Neural cell (in vitro differentiated cells): Measurements from ENCODE around the gene GPR101. TPM values are rescaled to one million over a fixed set of nuclear protein-coding genes. Genes with fewer than 3 reads are reported as not detected.
"Not testable (repeated sequence)": the region's sequence is repeated elsewhere in the genome, so short reads cannot be mapped to it uniquely, and the experiment has no call there.

Experiments
- H2AFZ ChIP-seq: fragments of 200-600, 300-800 bp; sonication (generic), shearing (Covaris generic); 2 replicates; pipeline ENCODE4 v1.6.0; 2014; ENCODE audit warnings: low read depth, mild to moderate bottlenecking, antibody characterized with exemption, low read length, moderate library complexity
- H3F3A ChIP-seq: fragments of 200-600 bp; shearing (Covaris generic); 2 replicates; pipeline ENCODE4 v1.6.1; 2016; ENCODE audit warnings: mild to moderate bottlenecking, moderate library complexity, mixed read lengths, antibody characterized with exemption, low read length; ENCODE audit not compliant: insufficient read depth, poor library complexity, severe bottlenecking
- H3K27ac ChIP-seq: fragments of 200-600, 300-800 bp; sonication (generic), shearing (Covaris generic); 2 replicates; pipeline ENCODE4 v1.5.1; 2014; ENCODE audit warnings: mild to moderate bottlenecking, low read length, moderate library complexity
- H3K27me3 ChIP-seq: fragments of 300-800, 200-600 bp; sonication (generic), shearing (Covaris generic); 2 replicates; pipeline ENCODE4 v1.6.0; 2014; ENCODE audit warnings: mild to moderate bottlenecking, low read depth, low read length, moderate library complexity; ENCODE audit not compliant: insufficient read depth
- H3K36me3 ChIP-seq: fragments of 300-800, 200-600 bp; sonication (generic), shearing (Covaris generic); 2 replicates; pipeline ENCODE4 v1.5.1; 2014; ENCODE audit warnings: mild to moderate bottlenecking, antibody characterized with exemption, low read length, moderate library complexity; ENCODE audit not compliant: insufficient read depth
- H3K4me2 ChIP-seq: fragments of 300-800, 200-600 bp; sonication (generic), shearing (Covaris generic); 2 replicates; pipeline ENCODE4 v1.6.0; 2014; ENCODE audit warnings: mild to moderate bottlenecking, low read length
- H3K4me3 ChIP-seq: fragments of 300-800, 200-600 bp; sonication (generic), shearing (Covaris generic); 2 replicates; pipeline ENCODE4 v1.5.1; 2014; ENCODE audit warnings: mild to moderate bottlenecking, low read length, moderate library complexity
- H3K79me2 ChIP-seq: fragments of 200-600 bp; shearing (Covaris generic); replicated peaks from 2 replicates; pipeline ENCODE4 v1.6.0; 2014; ENCODE audit warnings: mild to moderate bottlenecking, low read length, moderate library complexity; ENCODE audit not compliant: insufficient read depth
- H3K9ac ChIP-seq: fragments of 300-800, 200-600 bp; sonication (generic), shearing (Covaris generic); 2 replicates; pipeline ENCODE4 v1.6.1; 2016; ENCODE audit warnings: mild to moderate bottlenecking, low read length, mixed read lengths
- H3K9me2 ChIP-seq: fragments of 200-600 bp; shearing (Covaris generic); 2 replicates; pipeline ENCODE4 v1.6.1; 2016; ENCODE audit warnings: mild to moderate bottlenecking, low read length, mixed read lengths; ENCODE audit not compliant: insufficient read depth
- H3K9me3 ChIP-seq: fragments of 200-600, 300-800 bp; sonication (generic), shearing (Covaris generic); 2 replicates; pipeline ENCODE4 v1.6.1; 2016; ENCODE audit warnings: mild to moderate bottlenecking, mixed run types, low read length, moderate library complexity, mixed read lengths
- H4K20me1 ChIP-seq: fragments of 200-600 bp; shearing (Covaris generic); 2 replicates; pipeline ENCODE4 v1.6.1; 2016; ENCODE audit warnings: mild to moderate bottlenecking, mixed run types; ENCODE audit not compliant: insufficient read depth
- CTCF ChIP-seq: fragments of 450-650 bp; IDR thresholded peaks from 2 replicates; pipeline ENCODE4 v1.5.1; 2014; ENCODE audit warnings: antibody characterized with exemption, mild to moderate bottlenecking, moderate library complexity; ENCODE audit not compliant: poor library complexity, severe bottlenecking
- EP300 ChIP-seq: fragments of 450-650 bp; conservative IDR thresholded peaks from 2 replicates; pipeline ENCODE4 v1.6.1; 2014; ENCODE audit warnings: antibody characterized with exemption, mild to moderate bottlenecking, moderate library complexity; ENCODE audit not compliant: poor library complexity, severe bottlenecking
- EZH2 ChIP-seq: fragments of 200-600, 300-800 bp; shearing (Covaris generic), sonication (generic); IDR thresholded peaks from 2 replicates; pipeline ENCODE4 v1.6.1; 2014; ENCODE audit warnings: antibody characterized with exemption, low read length, borderline replicate concordance, mild to moderate bottlenecking; ENCODE audit not compliant: insufficient read depth, poor library complexity, severe bottlenecking
- MXI1 ChIP-seq: fragments of 450-650 bp; conservative IDR thresholded peaks from 2 replicates; pipeline ENCODE4 v1.6.1; 2014; ENCODE audit warnings: antibody characterized with exemption, mild to moderate bottlenecking; ENCODE audit not compliant: poor library complexity, severe bottlenecking
- POLR2AphosphoS5 ChIP-seq: IDR thresholded peaks from 2 replicates; pipeline ENCODE4 v1.6.1; 2012
- RAD21 ChIP-seq: fragments of 450-650 bp; conservative IDR thresholded peaks from 2 replicates; pipeline ENCODE4 v1.6.1; 2014; ENCODE audit warnings: antibody characterized with exemption, mild to moderate bottlenecking, moderate library complexity
- SMC3 ChIP-seq: fragments of 450-650 bp; conservative IDR thresholded peaks from 2 replicates; pipeline ENCODE4 v1.6.1; 2014; ENCODE audit warnings: antibody characterized with exemption, mild to moderate bottlenecking, moderate library complexity; ENCODE audit not compliant: poor library complexity
- TAF1 ChIP-seq: IDR thresholded peaks from 2 replicates; pipeline ENCODE4 v1.6.1; 2012; ENCODE audit warnings: low read depth
- polyA plus RNA-seq: library from polyadenylated mRNA; depleted of rRNA; stranded (reverse); fragments of >200 nt; gene quantifications from 2 replicates; pipeline ENCODE4 v1.2.3, GENCODE V29; 2014
- TF ChIP-seq, protein P1 (sequence below): IDR thresholded peaks from 2 replicates; pipeline ENCODE4 v1.6.1; 2012; ENCODE audit warnings: borderline replicate concordance

GPR101 gene
- polyA plus RNA-seq, 1 donor from 2014 or later = 0.56 TPM

- no peaks in the 10 kb centered on the region for H3K9me3 ChIP-seq
Observed at GRCh38 chrX:137028699-137029098, 5.1 kb downstream of the GPR101 start.

DNA sequence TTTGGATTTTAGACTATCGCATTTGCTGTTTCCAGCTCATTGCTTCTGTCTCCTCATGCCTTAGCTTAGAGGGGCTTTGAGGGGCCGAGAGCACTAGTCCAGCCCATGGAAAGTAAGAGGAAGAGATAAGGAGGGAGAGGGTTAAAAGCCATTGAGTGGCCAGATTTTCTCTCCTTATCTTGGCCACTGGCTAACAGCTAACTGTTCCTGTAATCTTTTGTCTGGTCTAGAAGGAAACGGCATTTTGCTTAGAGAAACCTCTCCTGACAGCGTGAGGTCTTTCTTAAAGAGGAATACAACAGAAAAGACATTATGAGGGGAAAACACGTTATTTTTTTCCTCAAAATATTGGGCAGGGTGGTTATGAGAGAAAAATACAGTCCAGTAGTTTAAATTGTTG, 7.9 kb downstream of the GPR101 start:
- H3K4me3 ChIP-seq = no peak overlapping the region
- H2AFZ ChIP-seq = no peak overlapping the region
- no peak overlapping the region for H3K27ac ChIP-seq
- no peak overlapping the region for H3K4me2 ChIP-seq
- no peak overlapping the region for H3K9ac ChIP-seq
- no peaks in the 10 kb centered on the region for H4K20me1 ChIP-seq
- no peaks in the 10 kb centered on the region for H3K9me2 ChIP-seq
- TF ChIP-seq, protein P1, sequence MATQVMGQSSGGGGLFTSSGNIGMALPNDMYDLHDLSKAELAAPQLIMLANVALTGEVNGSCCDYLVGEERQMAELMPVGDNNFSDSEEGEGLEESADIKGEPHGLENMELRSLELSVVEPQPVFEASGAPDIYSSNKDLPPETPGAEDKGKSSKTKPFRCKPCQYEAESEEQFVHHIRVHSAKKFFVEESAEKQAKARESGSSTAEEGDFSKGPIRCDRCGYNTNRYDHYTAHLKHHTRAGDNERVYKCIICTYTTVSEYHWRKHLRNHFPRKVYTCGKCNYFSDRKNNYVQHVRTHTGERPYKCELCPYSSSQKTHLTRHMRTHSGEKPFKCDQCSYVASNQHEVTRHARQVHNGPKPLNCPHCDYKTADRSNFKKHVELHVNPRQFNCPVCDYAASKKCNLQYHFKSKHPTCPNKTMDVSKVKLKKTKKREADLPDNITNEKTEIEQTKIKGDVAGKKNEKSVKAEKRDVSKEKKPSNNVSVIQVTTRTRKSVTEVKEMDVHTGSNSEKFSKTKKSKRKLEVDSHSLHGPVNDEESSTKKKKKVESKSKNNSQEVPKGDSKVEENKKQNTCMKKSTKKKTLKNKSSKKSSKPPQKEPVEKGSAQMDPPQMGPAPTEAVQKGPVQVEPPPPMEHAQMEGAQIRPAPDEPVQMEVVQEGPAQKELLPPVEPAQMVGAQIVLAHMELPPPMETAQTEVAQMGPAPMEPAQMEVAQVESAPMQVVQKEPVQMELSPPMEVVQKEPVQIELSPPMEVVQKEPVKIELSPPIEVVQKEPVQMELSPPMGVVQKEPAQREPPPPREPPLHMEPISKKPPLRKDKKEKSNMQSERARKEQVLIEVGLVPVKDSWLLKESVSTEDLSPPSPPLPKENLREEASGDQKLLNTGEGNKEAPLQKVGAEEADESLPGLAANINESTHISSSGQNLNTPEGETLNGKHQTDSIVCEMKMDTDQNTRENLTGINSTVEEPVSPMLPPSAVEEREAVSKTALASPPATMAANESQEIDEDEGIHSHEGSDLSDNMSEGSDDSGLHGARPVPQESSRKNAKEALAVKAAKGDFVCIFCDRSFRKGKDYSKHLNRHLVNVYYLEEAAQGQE = no peak
- TF ChIP-seq EP300 (no peak), RAD21 (no peak), CTCF (no peak), SMC3 (no peak), MXI1 (no peak)
- peaks cover 5% of the 10 kb centered on the region for H3K27me3 ChIP-seq
- H3F3A ChIP-seq = no peaks in the 10 kb centered on the region
- H3K9me3 ChIP-seq = no peaks in the 10 kb centered on the region
- no peaks in the 10 kb centered on the region for H3K36me3 ChIP-seq
- no peaks in the 10 kb centered on the region for H3K79me2 ChIP-seq

More at GRCh38 chrX:137028699-137029098, 5.1 kb downstream of the GPR101 start:
- TF ChIP-seq POLR2AphosphoS5 (no peak), SMC3 (no peak), TAF1 (no peak), CTCF (no peak), EP300 (no peak), RAD21 (no peak), EZH2 (no peak), MXI1 (no peak)
- TF ChIP-seq, protein P1 = no peak
- no peaks in the 10 kb centered on the region for H3K79me2 ChIP-seq
- H3K4me2 ChIP-seq = no peak overlapping the region
- H2AFZ ChIP-seq = no peak overlapping the region
- H3F3A ChIP-seq = no peaks in the 10 kb centered on the region
- no peak overlapping the region for H3K27ac ChIP-seq
- no peak overlapping the region for H3K4me3 ChIP-seq
- H3K9ac ChIP-seq = no peak overlapping the region
- H3K9me2 ChIP-seq = no peaks in the 10 kb centered on the region
- no peaks in the 10 kb centered on the region for H3K36me3 ChIP-seq
- peaks cover 24% of the 10 kb centered on the region for H3K27me3 ChIP-seq
- no peaks in the 10 kb centered on the region for H4K20me1 ChIP-seq

DNA sequence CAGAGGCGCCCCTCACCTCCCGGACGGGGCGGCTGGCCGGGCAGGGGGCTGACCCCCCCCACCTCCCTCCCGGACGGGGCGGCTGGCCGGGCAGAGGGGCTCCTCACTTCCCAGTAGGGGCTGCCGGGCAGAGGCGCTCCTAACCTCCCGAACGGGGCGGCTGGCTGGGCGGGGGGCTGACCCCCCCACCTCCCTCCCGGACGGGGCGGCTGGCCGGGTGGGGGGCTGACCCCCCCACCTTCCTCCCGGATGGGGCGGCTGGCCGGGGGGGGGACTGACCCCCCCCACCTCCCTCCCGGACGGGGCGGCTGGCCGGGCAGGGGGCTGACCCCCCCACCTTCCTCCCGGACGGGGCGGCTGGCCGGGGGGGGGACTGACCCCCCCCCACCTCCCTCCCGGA, 33.6 kb downstream of the GPR101 start:
- H3F3A ChIP-seq, H3K9me3 ChIP-seq, H3K9ac ChIP-seq, H2AFZ ChIP-seq, H3K4me3 ChIP-seq, H3K27me3 ChIP-seq, H3K36me3 ChIP-seq, H4K20me1 ChIP-seq, H3K79me2 ChIP-seq, H3K4me2 ChIP-seq, H3K9me2 ChIP-seq, H3K27ac ChIP-seq: not testable (repeated sequence)
